ENCODE measurements around the gene APCDD1L. TPM values are rescaled to one million over a fixed set of nuclear protein-coding genes. Genes with fewer than 3 reads are reported as not detected.

APCDD1L gene
- total RNA-seq, 2 experiments from 2014 or later = not detected

- Mint-ChIP-seq H3K4me1 (no peaks in the 10 kb centered on the region), H3K36me3 (ENCODE audit: low read depth) (no peaks in the 10 kb centered on the region), H3K27me3 (peaks cover 8% of the 10 kb centered on the region), H3K27ac (no peak overlapping the region), H3K4me3 (no peak overlapping the region), H3K9me3 (peaks cover 19% of the 10 kb centered on the region)
- ChIA-PET POLR2A (no interaction called here), CTCF (no interaction called here)
- DNase-seq = no peak
These were observed 21.1 kb upstream of the APCDD1L start for GRCh38 chr20:58536289-58536688.

DNA sequence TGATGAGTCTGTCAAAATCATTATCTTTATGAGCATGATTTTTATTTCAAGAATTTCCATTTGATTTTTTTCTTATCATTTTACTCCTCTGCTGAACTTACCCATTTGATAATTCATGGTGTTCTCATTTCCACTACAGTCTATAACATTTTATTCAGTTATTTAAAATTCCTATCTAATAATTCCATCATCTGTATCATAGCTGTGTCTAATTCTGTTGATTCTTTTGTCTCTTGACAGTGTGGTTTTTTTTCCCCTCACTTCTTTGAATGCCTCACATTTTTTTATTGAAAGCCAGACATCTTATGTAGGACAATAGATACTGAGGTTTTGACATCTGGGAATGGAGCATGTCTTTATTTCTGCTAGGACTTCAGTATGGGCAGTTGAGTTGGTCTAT lies 16.5 kb upstream of the APCDD1L start:
- ChIA-PET CTCF (no interaction called here), POLR2A (no interaction called here)
- no peak for DNase-seq
- no peak overlapping the region for H3K27ac Mint-ChIP-seq
- H3K9me3 Mint-ChIP-seq = peaks cover 15% of the 10 kb centered on the region
- peaks cover 2% of the 10 kb centered on the region for H3K27me3 Mint-ChIP-seq
- H3K4me1 Mint-ChIP-seq = no peaks in the 10 kb centered on the region
- H3K36me3 Mint-ChIP-seq (ENCODE audit: low read depth) = no peaks in the 10 kb centered on the region
- H3K4me3 Mint-ChIP-seq = no peak overlapping the region

DNA sequence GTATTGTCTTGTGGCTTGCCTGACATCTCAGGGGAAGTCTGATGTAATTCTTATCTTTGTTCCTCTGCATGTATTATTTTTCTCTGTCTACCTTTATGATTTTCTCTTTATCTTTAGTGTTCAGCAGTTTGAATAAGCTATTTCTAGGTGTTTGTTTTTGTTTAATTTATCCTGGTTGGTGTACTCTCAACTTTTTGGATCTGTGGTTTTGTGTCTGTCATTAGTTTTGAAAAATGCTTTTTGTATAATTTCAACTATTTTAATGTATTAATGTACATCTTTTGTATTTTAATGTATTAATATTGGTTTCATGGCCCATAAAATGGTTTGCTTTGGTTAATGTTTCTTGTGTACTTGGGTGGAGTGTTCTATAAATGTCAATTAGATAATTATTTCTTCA lies 15.9 kb upstream of the APCDD1L start:
- Mint-ChIP-seq H3K27me3 (peaks cover 2% of the 10 kb centered on the region), H3K36me3 (ENCODE audit: low read depth) (no peaks in the 10 kb centered on the region), H3K9me3 (peaks cover 17% of the 10 kb centered on the region), H3K27ac (no peak overlapping the region), H3K4me1 (no peaks in the 10 kb centered on the region), H3K4me3 (no peak overlapping the region)
- CTCF ChIA-PET = no interaction called here
- no peak for DNase-seq
- POLR2A ChIA-PET = no interaction called here

DNA sequence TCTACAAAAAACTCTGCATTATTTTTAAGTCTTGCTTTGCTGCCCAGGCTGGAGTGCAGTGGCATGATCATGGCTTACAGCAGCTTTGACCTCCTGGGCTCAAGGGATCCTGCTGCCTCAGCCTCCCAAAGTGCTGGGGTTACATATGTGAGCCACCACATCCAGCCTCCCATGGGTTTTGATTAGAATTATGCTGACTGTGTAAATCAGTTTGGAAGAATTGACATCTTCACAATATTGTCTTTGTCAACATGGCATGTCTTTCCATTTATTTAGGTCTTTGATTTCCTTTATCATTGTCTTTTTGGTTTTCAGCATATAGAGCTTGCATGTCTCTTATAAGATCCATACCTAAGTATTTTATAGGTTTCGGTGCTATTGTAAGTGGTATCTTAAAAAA lies 13.2 kb upstream of the APCDD1L start:
- CTCF ChIA-PET = no interaction called here

GRCh38 chr20:58526411-58526810 lies 11.2 kb upstream of the APCDD1L start:
- Mint-ChIP-seq H3K27ac (no peak overlapping the region), H3K4me1 (no peaks in the 10 kb centered on the region), H3K4me3 (no peak overlapping the region), H3K36me3 (ENCODE audit: low read depth) (no peaks in the 10 kb centered on the region), H3K27me3 (no peaks in the 10 kb centered on the region), H3K9me3 (peaks cover 10% of the 10 kb centered on the region)
- POLR2A ChIA-PET = no interaction called here
- CTCF ChIA-PET = no interaction called here
- no peak for DNase-seq

More for the DNA sequence above, 13.2 kb upstream of the APCDD1L start:
- POLR2A ChIA-PET = no interaction called here
- Mint-ChIP-seq H3K36me3 (ENCODE audit: low read depth) (no peaks in the 10 kb centered on the region), H3K27ac (no peak overlapping the region), H3K27me3 (peaks cover 2% of the 10 kb centered on the region), H3K4me3 (no peak overlapping the region), H3K9me3 (peaks cover 20% of the 10 kb centered on the region), H3K4me1 (no peaks in the 10 kb centered on the region)
- DNase-seq = no peak

- H3K4me3 Mint-ChIP-seq = no peak overlapping the region
- ChIA-PET CTCF (no interaction called here), POLR2A (no interaction called here)
- H3K27me3 Mint-ChIP-seq = no peaks in the 10 kb centered on the region
- no peaks in the 10 kb centered on the region for H3K36me3 Mint-ChIP-seq (ENCODE audit: low read depth)
- no peaks in the 10 kb centered on the region for H3K4me1 Mint-ChIP-seq
- peaks cover 6% of the 10 kb centered on the region for H3K9me3 Mint-ChIP-seq
- no peak for DNase-seq
- no peak overlapping the region for H3K27ac Mint-ChIP-seq
These were observed 9.6 kb upstream of the APCDD1L start for GRCh38 chr20:58524814-58525213.

DNA sequence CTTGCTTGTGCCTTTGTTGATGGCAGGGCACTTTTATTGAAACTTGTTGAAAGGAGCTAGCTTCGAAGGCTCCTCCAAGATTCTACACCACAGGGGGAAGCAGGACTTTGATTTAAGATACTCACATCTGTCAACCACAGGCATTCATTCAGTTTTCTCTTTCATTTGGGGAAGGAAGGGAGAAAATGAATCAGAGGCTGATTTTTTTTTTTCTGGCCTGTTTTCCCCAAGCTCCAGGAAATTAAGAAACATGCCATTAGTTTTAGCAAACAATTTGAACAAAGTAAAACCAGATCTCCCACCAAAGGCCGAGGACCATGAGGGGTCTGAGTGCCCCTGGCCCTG lies 8.7 kb upstream of the APCDD1L start:
- no peak overlapping the region for H3K27ac Mint-ChIP-seq
- CTCF ChIA-PET = no interaction called here

DNA sequence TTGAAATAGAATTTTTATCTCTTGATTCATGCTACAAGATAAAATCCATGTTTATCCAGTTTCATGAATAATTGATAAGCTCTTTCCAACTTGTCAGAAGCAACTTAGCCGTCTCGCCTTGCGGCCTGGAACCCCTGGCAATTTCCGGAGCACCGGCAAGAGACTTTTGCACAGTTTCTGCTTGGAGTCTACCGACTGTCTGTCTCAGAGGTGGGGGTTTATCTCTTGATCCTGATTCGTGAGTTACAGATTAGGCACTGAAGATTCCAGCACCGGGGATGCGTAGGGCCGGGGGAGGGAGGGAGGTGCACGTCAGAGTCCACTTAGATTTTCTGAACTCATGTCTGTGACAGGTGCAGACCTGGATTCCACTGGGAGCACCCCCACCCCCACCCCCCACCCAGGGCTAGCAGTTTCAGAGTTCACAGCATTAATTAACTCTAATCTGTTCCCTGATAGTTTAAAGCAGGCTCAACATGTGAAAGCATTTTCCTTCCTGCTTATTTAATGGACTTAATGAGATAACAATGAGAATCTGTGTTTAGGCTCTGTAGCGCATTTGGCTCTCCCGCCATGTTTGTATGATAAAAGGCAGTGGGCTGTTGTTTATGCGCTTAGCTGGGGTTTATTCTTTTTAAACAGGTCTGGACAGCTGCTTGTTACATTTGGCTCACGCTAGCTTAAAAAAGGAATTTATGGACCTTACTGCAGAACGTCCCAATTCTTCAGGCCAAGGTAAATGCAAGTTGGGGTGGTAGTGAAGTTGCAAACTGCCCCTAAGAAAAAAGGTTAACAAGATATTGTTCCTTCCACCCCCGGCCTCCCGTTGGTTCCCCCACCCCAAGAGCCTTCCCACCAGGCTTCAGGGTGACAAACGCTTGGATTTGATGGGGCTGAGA lies 8.1 kb upstream of the APCDD1L start:
- H3K27ac Mint-ChIP-seq = no peak overlapping the region
- ChIA-PET POLR2A (no interaction called here), CTCF (interaction anchor here (0.5 kb wide), 1 partner anchor 127 kb away, joined by 3 read pairs; no protein-coding TSS in a partner anchor)
- no peak overlapping the region for H3K4me3 Mint-ChIP-seq
- H3K9me3 Mint-ChIP-seq = peaks cover 6% of the 10 kb centered on the region
- no peaks in the 10 kb centered on the region for H3K4me1 Mint-ChIP-seq
- no peak for DNase-seq
- no peaks in the 10 kb centered on the region for H3K27me3 Mint-ChIP-seq
- no peaks in the 10 kb centered on the region for H3K36me3 Mint-ChIP-seq (ENCODE audit: low read depth)

More for the DNA sequence above, 8.7 kb upstream of the APCDD1L start:
- no peaks in the 10 kb centered on the region for H3K4me1 Mint-ChIP-seq
- no peak overlapping the region for H3K4me3 Mint-ChIP-seq
- POLR2A ChIA-PET = no interaction called here
- no peaks in the 10 kb centered on the region for H3K36me3 Mint-ChIP-seq (ENCODE audit: low read depth)
- peaks cover 6% of the 10 kb centered on the region for H3K9me3 Mint-ChIP-seq
- no peak for DNase-seq
- no peaks in the 10 kb centered on the region for H3K27me3 Mint-ChIP-seq

DNA sequence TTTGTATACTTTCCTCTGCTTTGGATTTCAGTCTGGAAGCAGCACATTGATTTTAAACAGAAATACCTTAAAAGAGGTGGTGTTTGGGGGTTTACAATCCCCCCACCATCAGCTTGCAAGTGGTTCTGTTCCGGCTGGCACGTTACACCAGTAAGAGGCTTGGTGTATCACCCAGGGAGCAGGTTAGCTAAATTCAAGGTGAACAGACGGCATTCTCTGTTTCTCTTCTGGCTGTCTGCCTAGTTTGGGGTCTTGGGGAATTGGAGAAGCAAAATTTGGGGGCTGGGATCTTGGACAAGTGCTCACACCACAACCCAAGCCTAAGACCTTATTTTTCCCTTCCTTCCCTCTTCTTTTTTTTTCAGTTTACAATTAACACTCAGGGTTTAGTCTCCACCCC lies 7.5 kb upstream of the APCDD1L start:
- POLR2A ChIA-PET = no interaction called here
- Mint-ChIP-seq H3K36me3 (ENCODE audit: low read depth) (no peaks in the 10 kb centered on the region), H3K9me3 (peaks cover 6% of the 10 kb centered on the region), H3K4me1 (no peaks in the 10 kb centered on the region), H3K27ac (no peak overlapping the region), H3K4me3 (no peak overlapping the region), H3K27me3 (no peaks in the 10 kb centered on the region)
- CTCF ChIA-PET = no interaction called here
- DNase-seq = no peak

- no peaks in the 10 kb centered on the region for H3K4me1 Mint-ChIP-seq
- peaks cover 6% of the 10 kb centered on the region for H3K9me3 Mint-ChIP-seq
- peaks cover 7% of the 10 kb centered on the region for H3K27me3 Mint-ChIP-seq
- H3K4me3 Mint-ChIP-seq = no peak overlapping the region
- no peak overlapping the region for H3K27ac Mint-ChIP-seq
- H3K36me3 Mint-ChIP-seq (ENCODE audit: low read depth) = no peaks in the 10 kb centered on the region
- DNase-seq = no peak
- CTCF ChIA-PET = no interaction called here
- POLR2A ChIA-PET = no interaction called here
These were observed 6.6 kb upstream of the APCDD1L start for GRCh38 chr20:58521763-58522162.

- no peak for DNase-seq
- ChIA-PET POLR2A (no interaction called here), CTCF (no interaction called here)
- peaks cover 17% of the 10 kb centered on the region for H3K27me3 Mint-ChIP-seq
- H3K27ac Mint-ChIP-seq = no peak overlapping the region
- H3K9me3 Mint-ChIP-seq = no peaks in the 10 kb centered on the region
- no peaks in the 10 kb centered on the region for H3K36me3 Mint-ChIP-seq (ENCODE audit: low read depth)
- H3K4me3 Mint-ChIP-seq = no peak overlapping the region
- H3K4me1 Mint-ChIP-seq = no peaks in the 10 kb centered on the region
These were observed 4.9 kb upstream of the APCDD1L start for GRCh38 chr20:58519940-58520712.

- Mint-ChIP-seq H3K27ac (no peak overlapping the region), H3K4me3 (no peak overlapping the region), H3K9me3 (no peaks in the 10 kb centered on the region), H3K4me1 (no peaks in the 10 kb centered on the region), H3K36me3 (ENCODE audit: low read depth) (no peaks in the 10 kb centered on the region), H3K27me3 (peaks cover 21% of the 10 kb centered on the region)
- POLR2A ChIA-PET = no interaction called here
- DNase-seq = no peak
- CTCF ChIA-PET = no interaction called here
These were observed 3.8 kb upstream of the APCDD1L start for GRCh38 chr20:58518896-58519593.

- Mint-ChIP-seq H3K36me3 (ENCODE audit: low read depth) (no peaks in the 10 kb centered on the region), H3K9me3 (no peaks in the 10 kb centered on the region), H3K27me3 (peaks cover 24% of the 10 kb centered on the region), H3K4me3 (no peak overlapping the region), H3K4me1 (no peaks in the 10 kb centered on the region), H3K27ac (no peak overlapping the region)
- ChIA-PET CTCF (no interaction called here), POLR2A (no interaction called here)
- no peak for DNase-seq
These were observed 3.2 kb upstream of the APCDD1L start for GRCh38 chr20:58518387-58518786.
